Hepatocyte (in vitro differentiated cells): ENCODE results near the gene STPG3. TPM values are rescaled to one million over a fixed set of nuclear protein-coding genes. Genes with fewer than 3 reads are reported as not detected.
A peak's percentile ranks its signal among the peaks of the same experiment; 100 is the strongest.

ENCODE experiments used
- DNase-seq: peaks from one replicate; pipeline ENCODE4 v3.0.0-alpha.2; 2016; ENCODE audit warnings: low spot score
- H2AFZ ChIP-seq: fragments of 200-600 bp; sonication (generic); 2 replicates; pipeline ENCODE4 v1.6.0; 2016; ENCODE audit warnings: antibody characterized with exemption, mild to moderate bottlenecking
- H3K27ac ChIP-seq: fragments of 200-600 bp; sonication (generic); 2 replicates; pipeline ENCODE4 v1.5.1; 2016; ENCODE audit warnings: mild to moderate bottlenecking
- H3K27me3 ChIP-seq: fragments of 200-600 bp; sonication (generic); 2 replicates; pipeline ENCODE4 v1.6.1; 2016
- H3K36me3 ChIP-seq: fragments of 200-600 bp; sonication (generic); replicated peaks from 2 replicates; pipeline ENCODE4 v1.5.1; 2016; ENCODE audit warnings: low read depth; ENCODE audit not compliant: insufficient read depth
- H3K4me1 ChIP-seq: fragments of 200-600 bp; sonication (generic); 2 replicates; pipeline ENCODE4 v1.5.1; 2016; ENCODE audit warnings: mild to moderate bottlenecking, moderate library complexity; ENCODE audit not compliant: insufficient read depth
- H3K4me2 ChIP-seq: fragments of 200-600 bp; sonication (generic); 2 replicates; pipeline ENCODE4 v1.6.0; 2016
- H3K4me3 ChIP-seq: fragments of 200-600 bp; sonication (generic); 2 replicates; pipeline ENCODE4 v1.5.1; 2016; ENCODE audit warnings: mild to moderate bottlenecking
- H3K79me2 ChIP-seq: fragments of 200-600 bp; sonication (generic); 2 replicates; pipeline ENCODE4 v1.6.0; 2017; ENCODE audit warnings: mild to moderate bottlenecking
- H3K9me2 ChIP-seq: fragments of 200-600 bp; sonication (generic); replicated peaks from 2 replicates; pipeline ENCODE4 v1.6.0; 2017; ENCODE audit warnings: mild to moderate bottlenecking; ENCODE audit not compliant: insufficient read depth
- H3K9me3 ChIP-seq: fragments of 200-600 bp; sonication (generic); 2 replicates; pipeline ENCODE4 v1.5.1; 2016; ENCODE audit warnings: low read depth, mild to moderate bottlenecking
- H4K20me1 ChIP-seq: fragments of 200-600 bp; sonication (generic); 2 replicates; pipeline ENCODE4 v1.6.0; 2016; ENCODE audit warnings: mild to moderate bottlenecking; ENCODE audit not compliant: insufficient read depth, poor library complexity, severe bottlenecking
- EZH2 ChIP-seq: fragments of 200-600 bp; sonication (generic); IDR thresholded peaks from 2 replicates; pipeline ENCODE4 v1.6.1; 2016; ENCODE audit warnings: antibody characterized with exemption, mild to moderate bottlenecking, borderline replicate concordance
- EZH2phosphoT487 ChIP-seq: fragments of 200-600 bp; sonication (generic); IDR thresholded peaks from one replicate; pipeline ENCODE4 v1.6.1; 2018; ENCODE audit warnings: antibody characterized with exemption, mild to moderate bottlenecking, low read depth, moderate library complexity; ENCODE audit not compliant: unreplicated experiment, severe bottlenecking
- WGBS: methylation state at CpG from one replicate; pipeline ENCODE4 v1.1.6; 2016; ENCODE audit warnings: low lambda C conversion rate; ENCODE audit errors: missing lambda C conversion rate; 5-methylcytosine and 5-hydroxymethylcytosine counted together
- polyA plus RNA-seq: library from polyadenylated mRNA; unstranded; fragments of >200 nt; fragmentation: Nextera tagmentation; extraction: Ambion mirVana; gene quantifications from 2 replicates; pipeline ENCODE4 v1.2.1, GENCODE V29; 2016
- total RNA-seq: library from RNA; depleted of rRNA; stranded (reverse); fragments of >200 nt; gene quantifications from 2 replicates; pipeline ENCODE4 v1.2.3, GENCODE V29; 2014
- TF ChIP-seq, protein P1 (sequence below): fragments of 200-600 bp; sonication (generic); IDR thresholded peaks from 2 replicates; pipeline ENCODE4 v1.5.1; 2016; ENCODE audit warnings: antibody characterized with exemption, mild to moderate bottlenecking; ENCODE audit not compliant: poor library complexity

The STPG3 gene
- total and polyA plus RNA-seq, 2 experiments from 2014 or later, result 1.5 TPM; not detected in 1

DNA sequence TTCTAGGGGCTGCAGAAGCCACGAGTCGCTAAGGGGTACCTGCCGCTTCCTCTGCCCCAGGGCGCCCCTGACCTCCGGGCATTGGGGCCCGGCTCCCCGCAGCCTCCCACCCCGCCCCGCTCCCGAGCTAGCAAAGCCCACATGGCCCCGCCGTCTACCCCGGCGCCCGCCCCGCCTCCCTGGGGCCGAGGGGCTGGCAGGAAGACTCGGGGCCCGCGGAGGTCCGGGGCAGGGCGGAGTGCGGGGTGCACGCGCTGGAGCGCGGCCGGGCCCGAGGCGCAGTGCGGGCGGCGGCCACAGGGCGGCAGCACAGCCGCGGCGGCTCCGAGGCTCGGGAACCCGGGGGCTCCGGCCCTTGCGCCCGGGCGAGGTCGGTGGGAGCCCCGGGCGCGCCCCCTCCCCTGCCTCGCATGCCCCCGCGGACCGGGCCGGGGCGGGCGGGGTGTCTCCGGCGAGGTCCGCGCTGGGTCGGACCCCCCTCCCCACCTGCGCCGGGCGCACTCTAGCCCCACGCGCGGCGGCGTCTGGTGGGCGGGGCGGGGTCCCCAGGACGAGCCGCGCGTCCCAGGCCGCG, 44.2 kb downstream of the STPG3 start:
- Histone ChIP-seq H3K36me3 (no peaks in the 10 kb centered on the region), H3K4me3 (no peak overlapping the region), H3K9me2 (no peaks in the 10 kb centered on the region), H3K4me1 (peaks cover 53% of the 10 kb centered on the region), H4K20me1 (peaks cover 2% of the 10 kb centered on the region), H3K27ac (peak overlapping the region; percentile 96), H2AFZ (peak overlapping the region; percentile 31), H3K9me3 (no peaks in the 10 kb centered on the region), H3K4me2 (peak overlapping the region; percentile 91), H3K79me2 (peaks cover 9% of the 10 kb centered on the region), H3K27me3 (no peaks in the 10 kb centered on the region)
- 2% methylated on average over 16 of the region's 76 CpGs for WGBS
- no peak for TF ChIP-seq EZH2
- TF ChIP-seq, protein P1, sequence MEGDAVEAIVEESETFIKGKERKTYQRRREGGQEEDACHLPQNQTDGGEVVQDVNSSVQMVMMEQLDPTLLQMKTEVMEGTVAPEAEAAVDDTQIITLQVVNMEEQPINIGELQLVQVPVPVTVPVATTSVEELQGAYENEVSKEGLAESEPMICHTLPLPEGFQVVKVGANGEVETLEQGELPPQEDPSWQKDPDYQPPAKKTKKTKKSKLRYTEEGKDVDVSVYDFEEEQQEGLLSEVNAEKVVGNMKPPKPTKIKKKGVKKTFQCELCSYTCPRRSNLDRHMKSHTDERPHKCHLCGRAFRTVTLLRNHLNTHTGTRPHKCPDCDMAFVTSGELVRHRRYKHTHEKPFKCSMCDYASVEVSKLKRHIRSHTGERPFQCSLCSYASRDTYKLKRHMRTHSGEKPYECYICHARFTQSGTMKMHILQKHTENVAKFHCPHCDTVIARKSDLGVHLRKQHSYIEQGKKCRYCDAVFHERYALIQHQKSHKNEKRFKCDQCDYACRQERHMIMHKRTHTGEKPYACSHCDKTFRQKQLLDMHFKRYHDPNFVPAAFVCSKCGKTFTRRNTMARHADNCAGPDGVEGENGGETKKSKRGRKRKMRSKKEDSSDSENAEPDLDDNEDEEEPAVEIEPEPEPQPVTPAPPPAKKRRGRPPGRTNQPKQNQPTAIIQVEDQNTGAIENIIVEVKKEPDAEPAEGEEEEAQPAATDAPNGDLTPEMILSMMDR, result peak; percentile 36
- peak; percentile 82 for DNase-seq

DNA sequence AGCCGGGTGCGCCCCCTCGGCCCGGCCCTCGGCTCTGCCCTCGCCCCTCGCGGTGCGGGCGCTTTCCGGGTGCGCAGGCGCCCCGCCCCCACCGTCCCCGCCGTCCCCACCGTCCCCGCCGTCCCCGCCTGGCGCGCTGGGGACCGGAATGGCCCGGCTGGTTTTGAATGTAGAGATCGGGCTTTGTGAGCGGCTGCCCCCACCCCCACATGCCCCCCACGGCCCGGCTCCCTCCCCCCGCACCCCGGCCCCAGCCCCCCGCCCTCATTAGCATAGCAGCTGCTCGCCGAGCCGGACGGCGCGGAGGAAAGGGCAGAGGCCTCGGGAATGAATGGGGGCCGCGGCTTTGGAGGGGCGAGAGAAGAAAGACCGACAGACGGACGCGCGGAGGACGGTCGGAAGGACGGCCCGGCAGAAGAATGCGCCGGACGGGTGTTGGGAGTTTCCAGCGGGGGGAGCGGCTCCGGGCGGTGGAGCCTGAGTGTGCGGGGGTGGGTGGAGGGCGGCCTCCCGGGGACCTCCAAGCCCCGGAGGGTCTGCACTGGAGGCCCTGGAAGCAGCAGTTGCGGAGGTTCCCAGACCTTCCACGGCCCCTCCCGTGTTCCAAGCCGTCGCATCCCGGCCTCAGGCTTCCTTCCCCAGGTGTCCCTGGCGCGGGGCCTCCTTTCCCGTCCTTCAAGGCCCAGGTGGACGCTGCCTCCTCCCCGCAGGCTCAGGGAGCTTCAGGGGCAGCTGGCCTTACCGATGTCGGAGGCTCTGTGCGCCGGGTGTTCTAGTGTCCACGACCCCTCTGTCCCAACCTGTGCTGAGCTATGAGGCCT, 45.0 kb downstream of the STPG3 start:
- peaks cover 9% of the 10 kb centered on the region for H3K79me2 ChIP-seq
- H3K27me3 ChIP-seq, result no peaks in the 10 kb centered on the region
- peak overlapping the region; percentile 7 for H3K4me3 ChIP-seq
- peak overlapping the region; percentile 91 for H3K4me2 ChIP-seq
- H3K27ac ChIP-seq, result no peak overlapping the region
- H2AFZ ChIP-seq, result no peak overlapping the region
- peaks cover 3% of the 10 kb centered on the region for H4K20me1 ChIP-seq
- DNase-seq, result no peak
- no peaks in the 10 kb centered on the region for H3K9me3 ChIP-seq
- H3K4me1 ChIP-seq, result peaks cover 56% of the 10 kb centered on the region
- H3K9me2 ChIP-seq, result no peaks in the 10 kb centered on the region
- no peak for TF ChIP-seq EZH2
- no peak for TF ChIP-seq EZH2phosphoT487
- TF ChIP-seq, protein P1, result no peak
- no peaks in the 10 kb centered on the region for H3K36me3 ChIP-seq
- 19% methylated on average over 30 of the region's 78 CpGs for WGBS

DNA sequence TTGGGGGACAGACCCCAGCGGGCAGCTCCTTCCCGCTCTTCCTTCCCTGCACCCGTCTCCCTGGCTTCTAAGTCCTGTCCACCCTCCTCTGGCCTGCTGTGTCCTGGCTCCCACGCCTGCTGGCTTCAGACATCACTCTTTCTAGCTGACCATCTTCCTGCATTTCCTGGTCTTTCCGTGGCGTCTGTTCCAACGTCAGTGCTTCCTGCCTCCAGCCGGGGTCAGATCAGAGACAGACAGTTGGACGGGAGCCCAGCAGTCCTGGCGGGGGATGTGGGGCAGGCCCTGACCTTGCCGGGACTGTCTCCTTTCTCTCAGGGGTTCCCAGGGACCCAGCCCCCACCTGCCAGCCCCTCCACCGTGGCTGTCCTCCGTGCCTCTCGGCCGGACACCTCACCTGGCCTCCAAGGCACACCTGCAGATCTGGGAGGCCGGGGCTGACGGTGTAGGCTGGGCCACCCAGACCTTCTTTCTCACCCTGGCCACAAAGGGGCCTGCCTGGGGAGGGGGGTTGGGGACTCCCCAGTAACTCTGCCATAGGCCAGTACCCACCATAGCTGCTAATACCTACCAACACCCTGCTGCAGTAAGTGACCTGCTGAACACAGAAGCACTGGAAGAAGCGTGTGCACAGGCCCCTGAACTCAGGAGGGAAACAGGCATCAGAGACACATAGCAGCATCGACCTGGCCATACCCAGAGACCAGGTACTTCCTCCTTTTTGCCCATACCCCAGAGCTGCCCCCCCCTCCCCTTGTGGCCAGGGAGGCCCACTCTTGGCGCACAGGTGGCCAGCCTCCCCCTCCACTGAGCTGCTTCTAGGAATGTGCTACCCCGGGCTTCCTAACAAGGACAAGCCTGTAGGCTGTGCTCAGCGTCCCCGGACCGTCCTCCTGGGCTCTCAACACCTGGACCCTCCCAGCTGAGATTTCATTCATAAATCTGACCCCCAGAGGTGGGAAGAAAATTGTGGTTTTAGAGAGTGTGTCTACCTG, 45.9 kb downstream of the STPG3 start:
- WGBS, result 62% methylated on average over 22 of the region's 24 CpGs
- DNase-seq, result no peak
- Histone ChIP-seq H3K79me2 (peaks cover 9% of the 10 kb centered on the region), H4K20me1 (peaks cover 3% of the 10 kb centered on the region), H3K27ac (no peak overlapping the region), H2AFZ (no peak overlapping the region), H3K9me3 (no peaks in the 10 kb centered on the region), H3K36me3 (no peaks in the 10 kb centered on the region), H3K4me1 (peaks cover 60% of the 10 kb centered on the region), H3K9me2 (no peaks in the 10 kb centered on the region), H3K4me2 (peak overlapping the region; percentile 91), H3K27me3 (no peaks in the 10 kb centered on the region), H3K4me3 (no peak overlapping the region)
- TF ChIP-seq EZH2phosphoT487, result no peak
- TF ChIP-seq, protein P1, result no peak
- TF ChIP-seq EZH2, result no peak
